HL-60 (cell line): ENCODE results near the gene NFIA.

Experiments used
- DNase-seq, 2 experiments: peaks; one replicate each; pipeline ENCODE4 v3.0.0-alpha.2; 2010 to 2020; ENCODE audit warnings: low read depth in 1 of 2, low spot score in 1 of 2
- H3K27ac ChIP-seq: fragments of 250-450 bp; sonication (Bioruptor Pico); replicated peaks from 2 replicates; pipeline ENCODE4 v1.5.1; 2020; ENCODE audit warnings: mild to moderate bottlenecking, moderate library complexity
- H3K27me3 ChIP-seq: fragments of 250-450 bp; sonication (Bioruptor Pico); 2 replicates; pipeline ENCODE4 v1.5.1; 2021; ENCODE audit warnings: mild to moderate bottlenecking, moderate library complexity; ENCODE audit not compliant: insufficient read depth, poor library complexity, severe bottlenecking
- H3K4me3 ChIP-seq: replicated peaks from 2 replicates; pipeline ENCODE4 v1.5.1; 2011; ENCODE audit warnings: mild to moderate bottlenecking, control low read depth, low read length; ENCODE audit not compliant: insufficient read depth
- CTCF ChIP-seq: IDR thresholded peaks from one replicate; pipeline ENCODE4 v1.5.1; 2011; ENCODE audit warnings: low read length, control low read depth, inconsistent platforms; ENCODE audit not compliant: insufficient read depth
- GABPA ChIP-seq: IDR thresholded peaks from 2 replicates; pipeline ENCODE4 v1.6.1; 2012; ENCODE audit warnings: low read depth
- POLR2AphosphoS5 ChIP-seq: IDR thresholded peaks from 2 replicates; pipeline ENCODE4 v1.6.1; 2012; ENCODE audit warnings: low read depth
- REST ChIP-seq: IDR thresholded peaks from 2 replicates; pipeline ENCODE4 v1.6.1; 2012; ENCODE audit warnings: low read depth; ENCODE audit not compliant: insufficient replicate concordance
- SPI1 ChIP-seq: IDR thresholded peaks from 2 replicates; pipeline ENCODE4 v1.6.1; 2012; ENCODE audit warnings: low read depth, mild to moderate bottlenecking, borderline replicate concordance

Gene NFIA

GRCh38 chr1:61184040-61184713 is 101.8 kb downstream of the NFIA start:
- no peak for DNase-seq
- TF ChIP-seq SPI1 = no peak
- no peak for TF ChIP-seq POLR2AphosphoS5
- no peak for TF ChIP-seq CTCF
- no peak for TF ChIP-seq GABPA
- no peak for TF ChIP-seq REST
- Histone ChIP-seq H3K4me3 (no peak overlapping the region), H3K27me3 (no peaks in the 10 kb centered on the region), H3K27ac (no peak overlapping the region)

- no peak overlapping the region for H3K27ac ChIP-seq
- TF ChIP-seq CTCF = no peak
- no peak for TF ChIP-seq GABPA
- TF ChIP-seq REST = no peak
- no peak for TF ChIP-seq SPI1
- no peak for TF ChIP-seq POLR2AphosphoS5
- DNase-seq = no peak
- no peak overlapping the region for H3K4me3 ChIP-seq
- no peaks in the 10 kb centered on the region for H3K27me3 ChIP-seq
Measured at GRCh38 chr1:61184714-61185106, 102.3 kb downstream of the NFIA start.

GRCh38 chr1:61186753-61187152 is 104.4 kb downstream of the NFIA start:
- H3K27me3 ChIP-seq = no peaks in the 10 kb centered on the region
- H3K4me3 ChIP-seq = no peak overlapping the region
- no peak overlapping the region for H3K27ac ChIP-seq
- TF ChIP-seq REST (no peak), SPI1 (no peak), GABPA (no peak), POLR2AphosphoS5 (no peak), CTCF (no peak)
- no peak for DNase-seq
